ENCODE results near the gene HEPACAM.

The HEPACAM gene

GRCh38 chr11:124938206-124938765 is 2.4 kb upstream of the HEPACAM start:
- Histone ChIP-seq H4K20me1 (ENCODE audit: insufficient read depth, low read length) (no peaks in the 10 kb centered on the region), H3K4me3 (ENCODE audit: low read depth in 1 of 2, low read length in 2 of 2) (no peak overlapping the region), H3K27ac (ENCODE audit: low read length) (no peak overlapping the region), H3K27me3 (ENCODE audit: insufficient read depth, low read length, poor library complexity) (peaks cover 20% of the 10 kb centered on the region), H3K4me1 (ENCODE audit: insufficient read depth, low read length) (0 out of 2 replicates have a peak, but pooled peaks cover 1% of the 10 kb centered on the region), H2AFZ (ENCODE audit: low read depth, low read length) (no peak overlapping the region), H3K9ac (ENCODE audit: low read depth, low read length) (no peak overlapping the region), H3K9me3 (ENCODE audit: insufficient read depth, low read length, severe bottlenecking) (no peaks in the 10 kb centered on the region), H3K79me2 (ENCODE audit: insufficient read depth, low read length) (no peaks in the 10 kb centered on the region), H3K4me2 (ENCODE audit: insufficient read depth, low read length) (no peak overlapping the region), H3K36me3 (ENCODE audit: insufficient read depth, low read length) (no peaks in the 10 kb centered on the region)
- ATAC-seq (ENCODE audit: insufficient read depth, low read depth) (no peak), DNase-seq (no peak)
- no peak for TF ChIP-seq CTCF (IDR thresholded peaks at IDR 0.05; ENCODE audit: borderline replicate concordance, extremely low read depth, low read length, poor library complexity, severe bottlenecking)
- TF ChIP-seq EZH2 (IDR thresholded peaks at IDR 0.05; ENCODE audit: borderline replicate concordance, low read depth, low read length, severe bottlenecking), result no peak

GRCh38 chr11:124937336-124937935 is 1.6 kb upstream of the HEPACAM start:
- ATAC-seq (ENCODE audit: insufficient read depth, low read depth) (no peak), DNase-seq (no peak)
- Histone ChIP-seq H2AFZ (ENCODE audit: low read depth, low read length) (no peak overlapping the region), H3K36me3 (ENCODE audit: insufficient read depth, low read length) (no peaks in the 10 kb centered on the region), H3K9me3 (ENCODE audit: insufficient read depth, low read length, severe bottlenecking) (no peaks in the 10 kb centered on the region), H3K27ac (ENCODE audit: low read length) (no peak overlapping the region), H3K27me3 (ENCODE audit: insufficient read depth, low read length, poor library complexity) (peaks cover 20% of the 10 kb centered on the region), H3K4me3 (ENCODE audit: low read depth in 1 of 2, low read length in 2 of 2) (no peak overlapping the region), H3K4me1 (ENCODE audit: insufficient read depth, low read length) (no peaks in the 10 kb centered on the region), H4K20me1 (ENCODE audit: insufficient read depth, low read length) (no peaks in the 10 kb centered on the region), H3K79me2 (ENCODE audit: insufficient read depth, low read length) (no peaks in the 10 kb centered on the region), H3K4me2 (ENCODE audit: insufficient read depth, low read length) (no peak overlapping the region), H3K9ac (ENCODE audit: low read depth, low read length) (no peak overlapping the region)
- TF ChIP-seq CTCF (IDR thresholded peaks at IDR 0.05; ENCODE audit: borderline replicate concordance, extremely low read depth, low read length, poor library complexity, severe bottlenecking) (no peak), EZH2 (IDR thresholded peaks at IDR 0.05; ENCODE audit: borderline replicate concordance, low read depth, low read length, severe bottlenecking) (no peak)

GRCh38 chr11:124934862-124935547 is 842 bp downstream of the HEPACAM start:
- H3K36me3 ChIP-seq (ENCODE audit: insufficient read depth, low read length), result no peaks in the 10 kb centered on the region
- no peak overlapping the region for H3K4me2 ChIP-seq (ENCODE audit: insufficient read depth, low read length)
- H3K27me3 ChIP-seq (ENCODE audit: insufficient read depth, low read length, poor library complexity), result peaks cover 20% of the 10 kb centered on the region
- no peak overlapping the region for H3K4me3 ChIP-seq (ENCODE audit: low read depth in 1 of 2, low read length in 2 of 2)
- ATAC-seq (ENCODE audit: insufficient read depth, low read depth) (no peak), DNase-seq (no peak)
- no peaks in the 10 kb centered on the region for H3K79me2 ChIP-seq (ENCODE audit: insufficient read depth, low read length)
- no peak overlapping the region for H3K27ac ChIP-seq (ENCODE audit: low read length)
- no peak overlapping the region for H3K9ac ChIP-seq (ENCODE audit: low read depth, low read length)
- no peaks in the 10 kb centered on the region for H4K20me1 ChIP-seq (ENCODE audit: insufficient read depth, low read length)
- H2AFZ ChIP-seq (ENCODE audit: low read depth, low read length), result no peak overlapping the region
- H3K4me1 ChIP-seq (ENCODE audit: insufficient read depth, low read length), result no peaks in the 10 kb centered on the region
- TF ChIP-seq CTCF (IDR thresholded peaks at IDR 0.05; ENCODE audit: borderline replicate concordance, extremely low read depth, low read length, poor library complexity, severe bottlenecking), result no peak
- no peak for TF ChIP-seq EZH2 (IDR thresholded peaks at IDR 0.05; ENCODE audit: borderline replicate concordance, low read depth, low read length, severe bottlenecking)
- H3K9me3 ChIP-seq (ENCODE audit: insufficient read depth, low read length, severe bottlenecking), result no peaks in the 10 kb centered on the region

All from DND-41 (cell line).